NOMO-1 treated with dmso at 0.1 percent for 144 hours (cell line): ENCODE data around the gene MAGEB2.
"Not testable (repeated sequence)": the region's sequence is repeated elsewhere in the genome, so short reads cannot be mapped to it uniquely, and the experiment has no call there.

Source experiments
- DNase-seq: peaks from one replicate; lab custom pipeline; 2025; ENCODE audit not compliant: unreplicated experiment; lab: John Stamatoyannopoulos, UW

Gene MAGEB2, protein sequence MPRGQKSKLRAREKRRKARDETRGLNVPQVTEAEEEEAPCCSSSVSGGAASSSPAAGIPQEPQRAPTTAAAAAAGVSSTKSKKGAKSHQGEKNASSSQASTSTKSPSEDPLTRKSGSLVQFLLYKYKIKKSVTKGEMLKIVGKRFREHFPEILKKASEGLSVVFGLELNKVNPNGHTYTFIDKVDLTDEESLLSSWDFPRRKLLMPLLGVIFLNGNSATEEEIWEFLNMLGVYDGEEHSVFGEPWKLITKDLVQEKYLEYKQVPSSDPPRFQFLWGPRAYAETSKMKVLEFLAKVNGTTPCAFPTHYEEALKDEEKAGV

DNA sequence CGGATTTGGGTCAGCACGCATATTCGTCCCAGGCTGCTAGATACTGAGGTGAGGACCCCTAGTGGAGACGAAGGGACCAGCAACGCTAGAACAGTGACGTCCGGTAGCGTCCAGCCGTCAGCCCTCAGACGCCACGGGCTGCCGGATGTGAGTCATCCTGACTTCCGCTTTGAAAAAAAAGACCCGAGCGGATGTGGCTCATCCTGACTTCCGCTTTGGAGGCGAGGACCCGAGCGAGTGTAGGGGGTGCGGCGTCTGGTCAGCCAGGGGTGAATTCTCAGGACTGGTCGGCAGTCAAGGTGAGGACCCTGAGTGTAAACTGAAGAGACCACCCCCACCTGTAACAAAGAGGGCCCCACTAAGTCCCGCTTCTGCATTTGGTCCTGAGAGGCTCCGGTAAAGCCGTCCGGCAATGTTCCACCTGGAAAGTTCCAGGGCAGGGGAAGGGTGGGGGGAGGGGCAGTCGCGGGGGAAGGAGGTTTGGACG is at the start of gene MAGEB2:
Gene MAGEB2 (plus strand): TSS at position 207 of the 487 bp plus-strand sequence. CDS start 3,018 bp downstream, outside the sequence.
- DNase-seq, result no peak

DNA sequence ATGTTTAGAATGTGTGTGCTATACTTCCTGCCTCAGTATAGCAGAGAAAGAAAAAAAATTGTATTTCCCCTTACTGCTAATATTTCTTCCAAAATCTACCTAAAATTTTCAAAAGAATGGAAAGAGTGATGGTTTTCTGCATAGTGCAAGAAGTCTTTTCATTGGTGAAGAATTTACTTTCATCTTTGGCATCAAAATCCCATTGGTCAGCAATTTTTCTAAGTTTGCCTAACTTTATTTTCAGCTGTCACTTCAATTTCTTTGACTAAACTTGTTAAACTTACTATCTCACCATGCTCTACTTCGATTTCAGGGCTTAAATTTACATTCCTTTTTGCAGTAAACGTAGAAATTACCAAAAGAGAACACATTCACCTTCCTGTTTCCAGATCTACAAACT is 44.5 kb upstream of the MAGEB2 start:
- no peak for DNase-seq

DNA sequence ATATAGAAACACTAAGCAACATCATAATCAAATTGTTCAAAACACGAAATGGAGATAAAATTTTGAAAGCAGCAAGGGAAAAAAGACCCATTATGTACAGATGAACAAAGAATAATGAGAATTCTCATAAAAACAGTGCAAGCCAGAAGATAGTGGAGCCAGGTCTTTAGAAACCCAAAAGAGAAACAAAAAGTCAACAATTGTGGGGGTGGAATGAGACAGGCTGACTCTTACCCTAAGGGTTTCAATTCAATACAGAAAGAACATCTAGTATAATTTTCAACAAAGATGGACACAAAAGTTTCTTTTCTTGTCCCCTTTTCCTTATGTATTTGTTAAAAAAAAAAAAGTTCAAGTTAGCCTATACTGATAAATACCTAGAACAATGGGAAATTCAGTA is 34.0 kb upstream of the MAGEB2 start:
- no peak for DNase-seq

DNA sequence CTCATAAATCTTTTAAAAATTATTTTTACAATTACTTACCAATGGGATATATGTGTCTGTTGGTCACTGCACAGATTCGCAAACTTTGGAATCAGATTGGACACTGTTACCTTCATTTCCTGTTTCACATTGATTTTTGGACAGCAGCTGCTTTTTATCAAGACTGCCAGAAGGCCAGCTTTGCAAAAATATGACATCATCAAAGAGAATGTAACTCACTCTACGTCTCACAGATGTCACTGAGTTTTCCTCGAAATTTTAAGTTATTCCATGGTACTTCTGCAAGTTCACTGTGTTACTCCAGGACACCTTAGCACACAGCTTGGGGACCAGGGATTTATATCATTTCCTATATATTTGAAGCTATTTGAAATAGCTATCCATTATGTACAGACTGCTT is 31.8 kb upstream of the MAGEB2 start:
- DNase-seq, result no peak

DNA sequence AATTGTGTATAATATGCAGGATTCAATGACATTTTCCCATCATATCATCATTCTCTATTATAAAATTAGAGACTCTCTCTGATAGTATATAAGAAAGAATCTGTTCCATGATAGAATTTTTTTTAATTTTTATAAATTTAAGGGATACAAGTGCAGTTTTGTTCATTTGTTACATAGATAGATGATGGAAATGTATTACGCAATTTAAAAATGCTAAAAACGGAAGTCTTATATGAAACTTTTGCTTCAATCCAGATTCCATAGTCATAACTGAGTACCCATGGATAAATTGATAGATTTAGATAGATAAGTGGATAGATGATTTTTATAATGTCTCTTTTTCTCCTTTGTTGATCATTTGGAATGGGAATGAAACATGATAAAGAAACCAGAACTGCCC is 24.9 kb upstream of the MAGEB2 start:
- DNase-seq, result no peak

DNA sequence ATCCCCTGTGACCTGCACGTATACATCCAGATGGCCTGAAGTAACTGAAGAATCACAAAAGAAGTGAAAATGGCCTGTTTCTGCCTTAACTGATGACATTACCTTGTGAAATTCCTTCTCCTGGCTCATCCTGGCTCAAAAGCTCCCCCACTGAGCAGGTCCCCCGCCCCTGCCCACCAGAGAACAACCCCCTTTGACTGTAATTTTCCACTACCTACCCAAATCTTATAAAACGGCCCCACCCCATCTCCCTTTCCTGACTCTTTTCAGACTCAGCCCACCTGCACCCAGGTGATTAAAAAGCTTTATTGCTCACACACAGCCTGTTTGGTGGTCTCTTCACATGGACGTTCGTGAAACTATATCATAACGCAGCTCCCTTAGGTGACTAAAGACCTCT is 21.5 kb upstream of the MAGEB2 start:
- DNase-seq, result not testable (repeated sequence)

DNA sequence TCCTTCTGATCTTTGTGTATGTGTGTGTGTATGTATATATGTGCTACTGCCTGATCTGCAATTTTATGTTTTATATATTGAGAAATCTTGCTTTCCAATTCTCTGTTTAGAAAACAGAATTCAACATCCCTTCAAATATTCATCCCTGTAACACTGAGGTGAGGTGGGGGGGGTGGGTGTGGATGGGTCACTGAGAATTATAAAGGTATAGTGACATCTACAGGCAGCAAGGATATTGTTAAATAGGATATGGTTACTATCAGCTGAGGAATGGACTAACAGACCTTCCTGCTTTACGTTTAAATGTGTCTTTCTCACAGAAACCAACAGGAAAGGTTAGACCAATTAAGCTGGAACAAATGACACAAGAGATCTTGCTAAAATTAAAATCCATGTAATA is 19.0 kb upstream of the MAGEB2 start:
- no peak for DNase-seq

DNA sequence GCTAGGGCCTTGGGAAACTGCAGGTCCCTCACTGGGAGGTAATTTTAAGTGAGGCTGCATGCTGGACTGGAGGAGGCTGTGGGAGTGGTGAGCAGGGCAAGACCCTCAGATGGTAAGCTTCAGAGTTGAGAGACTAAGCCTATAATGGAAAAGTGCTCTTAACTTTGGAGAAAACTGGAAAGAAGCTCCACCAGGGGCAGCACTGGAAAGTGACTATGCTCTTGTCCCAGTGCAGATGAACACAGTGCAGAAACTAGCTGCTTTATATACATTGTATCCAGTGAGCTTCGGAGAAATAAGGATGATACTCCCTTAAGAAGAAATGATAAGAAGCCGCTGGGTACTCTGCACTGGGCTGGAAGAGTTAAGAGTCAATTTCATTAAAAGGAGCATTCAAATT is 3.2 kb upstream of the MAGEB2 start:
- DNase-seq, result no peak

DNA sequence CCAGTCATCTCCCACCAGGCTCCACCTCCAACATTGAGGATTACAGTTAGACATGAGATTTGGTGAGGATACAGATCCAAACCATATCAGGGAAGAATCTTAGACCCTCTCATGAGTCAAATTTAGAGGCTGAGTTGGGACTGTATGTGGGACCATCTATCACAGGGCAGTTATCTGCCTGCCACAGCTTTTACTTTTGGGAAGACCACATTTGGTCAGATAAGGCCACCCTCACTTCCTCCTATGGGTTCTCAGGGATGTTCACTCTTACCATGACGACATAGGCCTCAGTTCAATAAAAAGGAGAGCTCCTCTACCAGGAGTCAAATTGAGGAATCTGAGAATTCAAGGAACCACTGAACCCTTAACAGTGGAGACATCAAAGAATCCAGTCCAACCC is 2.1 kb downstream of the MAGEB2 start:
- DNase-seq, result no peak

DNA sequence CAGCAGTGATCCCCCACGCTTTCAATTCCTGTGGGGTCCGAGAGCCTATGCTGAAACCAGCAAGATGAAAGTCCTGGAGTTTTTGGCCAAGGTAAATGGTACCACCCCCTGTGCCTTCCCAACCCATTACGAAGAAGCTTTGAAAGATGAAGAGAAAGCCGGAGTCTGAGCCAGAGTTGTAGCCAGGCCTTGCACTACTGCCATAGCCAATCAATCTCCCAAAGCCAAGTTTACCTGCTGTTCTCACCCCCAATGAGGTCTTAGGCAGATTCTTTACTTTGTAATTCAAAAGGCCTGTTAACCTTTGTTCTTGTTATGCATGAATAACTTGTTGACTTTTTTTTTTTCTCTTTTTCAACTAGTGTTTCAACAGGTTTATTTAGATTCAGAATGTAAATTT is 4.0 kb downstream of the MAGEB2 start:
- no peak for DNase-seq

DNA sequence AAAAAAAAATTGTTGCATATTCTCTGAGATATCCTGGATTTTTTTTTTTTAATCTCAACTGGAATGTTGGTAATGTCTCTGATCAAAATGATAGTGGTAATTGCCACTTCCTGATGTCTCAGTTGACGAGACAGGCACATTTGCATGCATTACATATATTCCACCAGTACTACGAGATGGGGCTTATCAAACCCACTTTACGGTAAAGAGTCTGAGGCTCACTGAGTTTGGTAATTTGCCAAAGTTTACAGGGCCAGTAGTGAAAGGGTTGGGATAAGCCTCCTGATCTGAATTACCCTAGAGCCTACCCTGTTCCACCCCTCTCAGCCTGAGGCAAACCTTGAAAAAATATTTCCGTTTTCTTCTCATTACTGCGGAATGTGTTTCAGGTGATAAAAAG is 5.3 kb downstream of the MAGEB2 start:
- DNase-seq, result no peak

DNA sequence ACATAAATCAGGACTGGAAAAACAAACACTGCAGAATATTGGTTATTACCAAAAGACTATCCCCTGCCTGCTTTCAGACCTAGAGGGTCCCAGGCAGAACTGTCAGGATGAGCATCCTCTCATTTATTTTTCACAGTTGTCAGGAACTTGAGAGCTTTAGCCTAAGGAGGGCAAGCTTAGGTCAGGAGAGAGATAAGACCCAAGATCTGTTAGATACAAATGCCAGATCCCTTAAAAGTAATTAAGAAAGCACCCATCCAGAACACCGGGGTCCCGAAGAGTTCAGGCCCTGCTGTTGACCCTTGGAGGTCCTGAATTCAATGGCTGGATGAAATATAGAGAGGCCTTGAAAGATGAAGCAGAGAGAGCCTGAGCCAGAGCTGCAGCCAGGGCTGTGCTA is 9.2 kb downstream of the MAGEB2 start:
- DNase-seq, result no peak

DNA sequence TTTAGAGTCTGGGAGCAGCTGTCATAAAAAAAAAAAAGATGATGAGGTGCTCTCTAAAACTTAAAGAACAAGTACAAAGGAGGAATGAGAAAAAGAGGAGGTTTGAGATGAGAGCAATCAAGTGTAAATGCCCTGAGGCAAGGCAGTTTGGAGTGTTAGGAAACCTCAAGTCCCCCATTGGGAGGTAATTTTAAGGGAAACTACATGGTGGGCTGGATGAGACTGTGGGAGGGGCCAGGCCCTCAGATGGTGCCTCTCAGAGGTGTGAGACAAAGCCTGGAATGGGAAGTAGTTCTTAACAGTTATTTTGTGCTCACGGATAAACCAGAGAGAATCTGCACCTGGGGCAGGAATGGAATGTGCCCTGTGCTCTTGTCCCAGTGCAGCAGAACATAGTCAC is 13.2 kb downstream of the MAGEB2 start:
- DNase-seq, result no peak

DNA sequence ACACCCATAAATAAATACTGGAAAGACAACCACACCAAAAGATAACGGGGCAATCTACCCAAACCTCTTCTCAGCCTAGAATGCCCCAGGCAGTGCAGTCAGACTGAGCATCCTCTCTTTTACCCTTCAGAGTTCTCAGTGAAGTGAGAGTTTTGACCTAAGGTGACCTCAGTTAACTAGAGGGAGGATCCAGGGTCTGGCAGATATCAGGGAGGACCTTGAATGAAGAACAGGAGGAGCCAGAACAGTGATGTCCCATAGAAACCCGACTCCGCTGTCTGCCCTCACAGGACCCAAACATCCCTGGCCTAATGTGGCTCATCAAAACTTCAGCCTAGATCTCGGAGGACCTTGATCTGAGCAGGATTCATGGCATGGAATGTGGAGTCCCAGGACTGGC is 15.0 kb downstream of the MAGEB2 start, which contains the start of gene MAGEB3:
Gene MAGEB3 (plus strand): TSS at position 263 of the 400 bp plus-strand sequence. CDS start 5,268 bp downstream, outside the sequence.
- DNase-seq, result no peak

DNA sequence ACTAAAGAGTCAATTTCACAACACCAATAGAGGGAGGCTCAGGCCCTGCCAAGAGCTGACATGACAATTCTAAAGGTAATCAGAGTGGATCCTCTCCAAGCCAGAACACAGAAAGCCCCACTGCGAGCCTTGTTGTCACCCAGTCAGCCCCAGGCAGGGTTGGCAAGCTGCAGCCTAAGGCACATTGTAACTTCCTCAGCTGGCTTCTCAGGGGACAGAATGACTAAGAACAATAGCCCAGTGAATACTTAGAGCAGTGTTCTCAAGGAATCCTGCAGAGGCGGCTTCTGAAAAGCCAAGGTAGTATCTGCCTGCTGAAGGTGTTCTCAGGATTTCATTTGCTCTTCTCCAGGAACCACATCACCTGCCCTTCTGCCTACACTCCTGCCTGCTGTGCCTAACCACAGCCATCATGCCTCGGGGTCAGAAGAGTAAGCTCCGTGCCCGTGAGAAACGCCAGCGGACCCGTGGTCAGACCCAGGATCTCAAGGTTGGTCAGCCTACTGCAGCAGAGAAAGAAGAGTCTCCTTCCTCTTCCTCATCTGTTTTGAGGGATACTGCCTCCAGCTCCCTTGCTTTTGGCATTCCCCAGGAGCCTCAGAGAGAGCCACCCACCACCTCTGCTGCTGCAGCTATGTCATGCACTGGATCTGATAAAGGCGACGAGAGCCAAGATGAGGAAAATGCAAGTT is 26.5 kb downstream of the MAGEB2 start, which contains the start of gene MAGEB4:
Gene MAGEB4 (plus strand): TSS at position 277 of the 692 bp plus-strand sequence. CDS start 136 bp downstream, at position 413.
- no peak for DNase-seq

DNA sequence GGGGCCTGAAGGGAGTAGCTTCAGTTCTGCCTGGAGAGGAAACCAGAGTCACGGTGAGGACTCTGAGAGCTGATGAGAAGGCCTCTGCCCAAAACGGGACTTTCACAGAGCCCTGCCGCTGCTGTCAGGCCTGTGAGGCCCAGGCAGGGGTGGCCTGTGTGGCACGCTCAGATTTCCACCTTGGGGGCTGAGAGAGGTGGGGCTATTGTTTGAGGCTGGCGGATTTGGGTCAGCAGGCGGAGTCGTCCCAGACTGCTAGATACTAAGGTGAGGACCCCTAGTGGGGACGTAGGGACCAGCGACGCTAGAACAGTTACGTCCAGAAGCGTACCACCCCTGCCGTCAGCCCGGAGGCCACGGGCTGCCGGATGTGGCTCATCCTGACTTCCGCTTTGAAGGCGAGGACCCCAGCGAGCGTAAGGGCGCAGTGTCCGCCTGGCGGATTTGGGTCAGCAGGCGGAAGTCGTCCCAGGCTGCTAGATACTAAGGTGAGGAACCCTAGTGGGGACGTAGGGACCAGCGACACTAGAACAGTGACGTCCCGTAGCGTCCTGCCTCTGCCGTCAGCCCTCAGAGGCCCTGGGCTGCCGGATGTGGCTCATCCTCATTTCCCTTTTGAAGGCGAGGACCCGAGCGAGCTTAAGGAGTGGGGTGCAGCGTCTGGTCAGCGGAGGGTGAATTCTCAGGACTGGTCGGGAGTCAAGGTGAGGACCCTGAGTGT is 31.6 kb downstream of the MAGEB2 start, which contains the start of gene MAGEB1:
Gene MAGEB1 (plus strand): TSS at position 378 of the 721 bp plus-strand sequence. CDS start 3,348 bp downstream, outside the sequence.
- no peak for DNase-seq

DNA sequence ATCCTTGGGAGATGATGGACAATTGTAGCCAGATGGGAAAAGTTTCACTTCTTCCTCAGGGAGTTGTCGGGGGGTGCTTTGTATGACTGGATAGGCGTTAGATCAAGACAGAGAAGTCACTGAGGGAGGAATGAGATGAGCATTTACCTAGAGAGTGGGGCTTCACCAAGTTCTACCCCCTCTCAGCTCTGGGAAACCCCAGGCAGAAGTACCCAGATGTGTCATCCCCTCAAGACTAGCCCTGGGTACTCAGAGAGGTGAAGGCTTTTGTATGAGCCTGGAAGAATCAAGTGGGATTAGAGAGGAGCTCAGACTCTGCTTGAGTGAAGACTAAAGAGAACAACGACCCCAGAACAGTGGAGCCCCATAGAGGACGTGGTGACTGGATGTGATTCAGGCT is 33.5 kb downstream of the MAGEB2 start:
- DNase-seq, result no peak

DNA sequence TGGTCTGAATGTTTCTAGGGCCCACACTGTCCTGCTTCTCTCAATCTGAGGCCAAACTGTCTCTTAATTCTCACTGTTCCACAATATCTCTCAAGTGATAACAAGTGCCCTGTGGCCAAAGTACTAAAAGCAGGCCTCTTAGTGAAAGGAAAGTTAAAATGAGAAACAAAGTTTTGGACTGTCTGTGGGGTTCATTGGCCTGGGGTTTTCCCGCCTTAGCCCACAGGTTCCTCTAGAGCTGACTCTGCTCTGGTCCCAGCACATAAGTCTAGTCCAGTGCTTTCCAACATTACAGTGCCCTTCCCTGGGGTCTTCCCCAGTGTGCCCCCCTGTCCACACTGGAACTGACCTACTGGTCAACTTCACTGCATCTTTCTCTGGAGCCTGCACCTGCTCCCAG is 37.9 kb downstream of the MAGEB2 start:
- no peak for DNase-seq

DNA sequence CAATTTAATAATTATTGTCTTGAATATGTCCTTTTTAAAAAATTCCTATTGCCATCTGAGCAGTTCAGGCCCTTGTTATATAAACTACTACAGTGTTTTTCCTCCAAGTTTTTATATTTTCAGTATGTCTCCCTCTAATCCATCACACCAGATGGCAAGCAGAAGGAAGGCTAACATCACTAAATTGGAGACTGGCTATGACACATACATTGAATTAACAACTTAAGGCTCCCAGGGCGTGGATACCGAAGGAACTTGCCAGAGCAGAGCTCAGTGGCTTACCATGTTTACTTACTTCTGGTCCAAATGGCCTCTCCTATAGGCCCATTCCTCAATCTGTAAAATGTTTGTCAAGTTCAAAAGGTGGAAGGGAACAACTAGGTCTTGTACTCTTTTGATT is 44.6 kb downstream of the MAGEB2 start:
- DNase-seq, result no peak

DNA sequence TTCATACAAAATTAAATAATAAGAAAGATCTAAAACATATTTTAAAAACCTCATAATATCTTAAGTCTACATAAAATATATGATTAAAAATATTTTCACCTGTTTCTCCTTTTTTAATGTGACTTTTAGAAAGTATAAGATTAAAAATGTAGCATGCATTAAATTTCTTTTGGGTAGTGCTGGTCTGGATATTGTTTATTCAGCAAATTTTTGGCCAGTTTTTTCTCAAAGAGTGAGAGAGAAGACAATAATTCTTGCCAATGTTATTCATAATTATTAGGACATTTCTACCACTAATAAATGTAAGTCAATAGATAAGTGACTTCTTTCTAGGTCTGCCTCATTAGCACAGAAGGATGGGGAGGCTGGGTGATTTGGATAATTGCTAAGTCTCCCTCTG is 45.6 kb downstream of the MAGEB2 start:
- DNase-seq, result no peak

DNA sequence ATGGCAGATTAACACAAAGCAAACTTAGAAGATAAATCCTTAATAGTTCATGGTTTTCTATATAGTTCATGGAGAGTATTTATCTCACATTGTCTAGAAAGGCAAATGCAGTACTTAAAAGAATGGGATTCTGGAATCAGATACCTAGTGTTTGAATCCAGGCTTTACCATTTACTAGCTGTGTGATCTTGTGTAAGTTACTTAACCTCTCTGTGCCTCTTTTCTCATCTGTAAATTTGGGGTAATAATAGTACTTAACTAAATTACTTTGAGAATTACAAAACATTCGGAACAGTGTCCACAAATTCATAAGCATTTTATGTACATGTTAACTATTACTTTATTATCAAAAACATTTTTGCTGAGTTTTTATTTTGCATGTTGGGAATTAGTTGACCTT is 47.4 kb downstream of the MAGEB2 start:
- DNase-seq, result no peak
